ENCODE measurements around the gene CCDC68. TPM values are rescaled to one million over a fixed set of nuclear protein-coding genes. Genes with fewer than 3 reads are reported as not detected.

Gene CCDC68
- total and polyA plus RNA-seq, 2 of the 8 experiments (the other 6 are each of a cell fraction or from before 2014, with no cell fraction given) = 0.06 to 0.80 TPM

GRCh38 chr18:54942144-54942543 is 17.1 kb downstream of the CCDC68 start:
- Histone ChIP-seq H3K9ac (replicated peaks in 1 of 4; ENCODE audit: extremely low read depth in 1 of 4, low read depth in 3 of 4, low read length in 3 of 4) (no peak overlapping the region), H4K91ac (replicated peaks; ENCODE audit: insufficient read length, low read length) (no peak overlapping the region), H4K20me1 (replicated peaks in 1 of 2; ENCODE audit: control insufficient read depth in 1 of 2, insufficient read depth in 2 of 2, low read length in 2 of 2) (no peaks in the 10 kb centered on the region), H3K18ac (ENCODE audit: extremely low read depth, low read length) (no peak overlapping the region), H3K9me3 (ENCODE audit: insufficient read depth in 2 of 2, low read depth in 1 of 2, low read length in 1 of 2) (no peaks in the 10 kb centered on the region; a peak in 1 of 4 replicates), H3K23ac (ENCODE audit: insufficient read length) (no peak overlapping the region), H3K4me1 (replicated peaks in 1 of 4; ENCODE audit: control insufficient read depth in 3 of 4, insufficient read depth in 4 of 4, low read length in 3 of 4) (no peaks in the 10 kb centered on the region), H3K79me2 (ENCODE audit: control insufficient read depth in 1 of 2, insufficient read depth in 2 of 2, low read length in 2 of 2) (no peaks in the 10 kb centered on the region), H2AK5ac (ENCODE audit: low read depth, low read length) (no peak overlapping the region), H3K56ac (replicated peaks; ENCODE audit: insufficient read length, low read depth, low read length) (no peak overlapping the region), H3K14ac (ENCODE audit: insufficient read length) (no peak overlapping the region), H3K27me3 (replicated peaks in 1 of 4; ENCODE audit: control insufficient read depth in 3 of 4, extremely low read depth in 1 of 4, insufficient read depth in 3 of 4, low read length in 3 of 4) (no peaks in the 10 kb centered on the region), H2BK20ac (ENCODE audit: low read length) (no peak overlapping the region), H4K5ac (ENCODE audit: insufficient read length, low read depth, low read length) (no peak overlapping the region), H4K8ac (ENCODE audit: extremely low read depth, insufficient read depth, low read length) (no peak overlapping the region), H3K23me2 (ENCODE audit: low read depth, low read length) (no peaks in the 10 kb centered on the region), H2BK15ac (ENCODE audit: low read length) (no peak overlapping the region), H2AFZ (ENCODE audit: low read length) (no peak overlapping the region), H3K79me1 (ENCODE audit: low read depth, low read length) (no peaks in the 10 kb centered on the region), H3K4me3 (ENCODE audit: extremely low read depth in 1 of 4, insufficient read depth in 2 of 4, low read depth in 3 of 4, low read length in 4 of 4) (no peak overlapping the region), H3K27ac (ENCODE audit: low read depth, low read length) (no peak overlapping the region), H3K4me2 (ENCODE audit: insufficient read depth in 1 of 2, low read depth in 2 of 2, low read length in 2 of 2) (no peak overlapping the region), H2BK5ac (ENCODE audit: low read depth, low read length) (no peak overlapping the region), H2BK120ac (replicated peaks; ENCODE audit: low read depth, low read length) (no peak overlapping the region), H3K36me3 (ENCODE audit: control insufficient read depth in 2 of 4, insufficient read depth in 4 of 4, low read length in 3 of 4) (no peaks in the 10 kb centered on the region), H3K4ac (replicated peaks; ENCODE audit: insufficient read length, low read depth, low read length) (no peak overlapping the region), H2BK12ac (ENCODE audit: low read depth, low read length) (no peak overlapping the region)
- POLR2A ChIA-PET (ENCODE audit: partially characterized antibody) = no interaction called here
- DNase-seq (ENCODE audit: low read depth in 1 of 2, low spot score in 2 of 2) = no peak
- no peak for FAIRE-seq
- 76% methylated on average over 4 of the region's 4 CpGs; no CpG with 5 or more reads in 1 of the 2 experiments for WGBS, 2 experiments (ENCODE audit: extremely low coverage in 1 of 2, insufficient coverage in 1 of 2, insufficient read length in 1 of 2, insufficient replicate concordance in 2 of 2, low coverage in 1 of 2, low lambda C conversion rate in 2 of 2, missing lambda C conversion rate in 1 of 2)
- TF ChIP-seq JUND (IDR thresholded peaks at IDR 0.05; ENCODE audit: low read length) (no peak), TAF7 (optimal IDR thresholded peaks at IDR 0.05; ENCODE audit: borderline replicate concordance, low read depth, low read length) (no peak), RNF2 (IDR thresholded peaks at IDR 0.05; ENCODE audit: borderline replicate concordance, low read depth, low read length, missing control alignments, poor library complexity, severe bottlenecking) (no peak), YY1 (IDR thresholded peaks at IDR 0.05; ENCODE audit: low read depth, low read length) (no peak), USF2 (IDR thresholded peaks at IDR 0.05; ENCODE audit: low read length) (no peak), GABPA (IDR thresholded peaks at IDR 0.05; ENCODE audit: borderline replicate concordance, insufficient read depth, low read length) (no peak), SIRT6 (IDR thresholded peaks at IDR 0.05; ENCODE audit: low read length) (no peak)
- CTCF ChIA-PET (ENCODE audit: partially characterized antibody) = interaction anchor here (1.1 kb wide), 1 partner anchor 263 kb away, joined by 4 read pairs; no protein-coding TSS in a partner anchor

Measured in H1 (cell line).